RWPE2 (cell line): ENCODE measurements around the gene BEND3.

Experiments used
- ATAC-seq: fragments of 200-7000 bp; cut with Tn5 transposase; 3 replicates; pipeline ENCODE4 v1.9.1; 2021; ENCODE audit warnings: low read depth
- DNase-seq: peaks from one replicate; pipeline ENCODE4 v3.0.0-alpha.2; 2020; ENCODE audit warnings: low spot score
- H3K27ac ChIP-seq: fragments of 450-650 bp; 2 replicates; pipeline ENCODE4 v1.5.1; 2017; ENCODE audit warnings: mild to moderate bottlenecking; ENCODE audit not compliant: poor library complexity, severe bottlenecking
- H3K27me3 ChIP-seq: fragments of 250-450 bp; sonication (Bioruptor Pico); 2 replicates; pipeline ENCODE4 v1.5.1; 2021; ENCODE audit warnings: mild to moderate bottlenecking, moderate library complexity; ENCODE audit not compliant: insufficient read depth, poor library complexity, severe bottlenecking
- H3K36me3 ChIP-seq: fragments of 250-450 bp; sonication (Bioruptor Pico); 2 replicates; pipeline ENCODE4 v1.5.1; 2020; ENCODE audit warnings: low read depth, mild to moderate bottlenecking, moderate library complexity
- H3K4me1 ChIP-seq: fragments of 250-450 bp; sonication (Bioruptor Pico); 2 replicates; pipeline ENCODE4 v1.5.1; 2021; ENCODE audit warnings: mild to moderate bottlenecking, moderate library complexity; ENCODE audit not compliant: insufficient read depth, poor library complexity, severe bottlenecking
- H3K4me3 ChIP-seq: fragments of 250-450 bp; sonication (Bioruptor Pico); 2 replicates; pipeline ENCODE4 v1.5.1; 2021; ENCODE audit warnings: mild to moderate bottlenecking, moderate library complexity; ENCODE audit not compliant: severe bottlenecking
- H3K9me3 ChIP-seq: fragments of 250-450 bp; sonication (Bioruptor Pico); 2 replicates; pipeline ENCODE4 v1.5.1; 2021; ENCODE audit warnings: mild to moderate bottlenecking, moderate library complexity; ENCODE audit not compliant: severe bottlenecking
- TF ChIP-seq, protein P1 (sequence below): fragments of 450-650 bp; IDR thresholded peaks from one replicate; pipeline ENCODE4 v1.5.1; 2017; ENCODE audit warnings: mild to moderate bottlenecking, moderate library complexity; ENCODE audit not compliant: poor library complexity, severe bottlenecking

The BEND3 gene

DNA sequence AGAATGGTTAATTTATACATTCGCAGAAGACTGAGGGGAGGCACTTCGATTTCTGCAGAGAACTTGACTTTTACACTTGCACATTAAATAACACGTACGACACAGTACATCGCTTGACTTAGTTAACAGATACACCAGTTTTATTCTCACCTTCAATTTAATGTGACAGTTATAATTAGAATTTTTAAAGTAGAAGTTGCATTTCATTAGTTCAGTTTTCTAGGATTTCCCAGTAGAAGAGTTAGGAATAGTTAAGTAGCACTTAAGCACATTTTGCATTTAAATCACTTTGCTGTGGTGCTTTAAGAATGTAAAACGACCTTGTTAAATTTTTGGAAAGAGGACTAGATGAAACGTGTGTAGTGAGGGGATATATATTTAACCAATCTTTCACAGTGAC is 1.6 kb upstream of the BEND3 start:
- Histone ChIP-seq H3K9me3 (no peaks in the 10 kb centered on the region), H3K27me3 (no peaks in the 10 kb centered on the region), H3K4me1 (peaks cover 4% of the 10 kb centered on the region), H3K4me3 (no peak overlapping the region), H3K36me3 (no peaks in the 10 kb centered on the region), H3K27ac (no peak overlapping the region)
- ATAC-seq (no peak), DNase-seq (no peak)
- TF ChIP-seq, protein P1, sequence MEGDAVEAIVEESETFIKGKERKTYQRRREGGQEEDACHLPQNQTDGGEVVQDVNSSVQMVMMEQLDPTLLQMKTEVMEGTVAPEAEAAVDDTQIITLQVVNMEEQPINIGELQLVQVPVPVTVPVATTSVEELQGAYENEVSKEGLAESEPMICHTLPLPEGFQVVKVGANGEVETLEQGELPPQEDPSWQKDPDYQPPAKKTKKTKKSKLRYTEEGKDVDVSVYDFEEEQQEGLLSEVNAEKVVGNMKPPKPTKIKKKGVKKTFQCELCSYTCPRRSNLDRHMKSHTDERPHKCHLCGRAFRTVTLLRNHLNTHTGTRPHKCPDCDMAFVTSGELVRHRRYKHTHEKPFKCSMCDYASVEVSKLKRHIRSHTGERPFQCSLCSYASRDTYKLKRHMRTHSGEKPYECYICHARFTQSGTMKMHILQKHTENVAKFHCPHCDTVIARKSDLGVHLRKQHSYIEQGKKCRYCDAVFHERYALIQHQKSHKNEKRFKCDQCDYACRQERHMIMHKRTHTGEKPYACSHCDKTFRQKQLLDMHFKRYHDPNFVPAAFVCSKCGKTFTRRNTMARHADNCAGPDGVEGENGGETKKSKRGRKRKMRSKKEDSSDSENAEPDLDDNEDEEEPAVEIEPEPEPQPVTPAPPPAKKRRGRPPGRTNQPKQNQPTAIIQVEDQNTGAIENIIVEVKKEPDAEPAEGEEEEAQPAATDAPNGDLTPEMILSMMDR, result no peak

GRCh38 chr6:107116328-107116892 is 1.1 kb upstream of the BEND3 start:
- H3K4me1 ChIP-seq, result peaks cover 4% of the 10 kb centered on the region
- H3K27me3 ChIP-seq, result no peaks in the 10 kb centered on the region
- no peaks in the 10 kb centered on the region for H3K9me3 ChIP-seq
- H3K36me3 ChIP-seq, result no peaks in the 10 kb centered on the region
- peak overlapping the region; percentile 72 for H3K27ac ChIP-seq
- DNase-seq, result no peak
- H3K4me3 ChIP-seq, result peak overlapping the region; percentile 63
- ATAC-seq, result peak; percentile 50
- TF ChIP-seq, protein P1, result no peak

DNA sequence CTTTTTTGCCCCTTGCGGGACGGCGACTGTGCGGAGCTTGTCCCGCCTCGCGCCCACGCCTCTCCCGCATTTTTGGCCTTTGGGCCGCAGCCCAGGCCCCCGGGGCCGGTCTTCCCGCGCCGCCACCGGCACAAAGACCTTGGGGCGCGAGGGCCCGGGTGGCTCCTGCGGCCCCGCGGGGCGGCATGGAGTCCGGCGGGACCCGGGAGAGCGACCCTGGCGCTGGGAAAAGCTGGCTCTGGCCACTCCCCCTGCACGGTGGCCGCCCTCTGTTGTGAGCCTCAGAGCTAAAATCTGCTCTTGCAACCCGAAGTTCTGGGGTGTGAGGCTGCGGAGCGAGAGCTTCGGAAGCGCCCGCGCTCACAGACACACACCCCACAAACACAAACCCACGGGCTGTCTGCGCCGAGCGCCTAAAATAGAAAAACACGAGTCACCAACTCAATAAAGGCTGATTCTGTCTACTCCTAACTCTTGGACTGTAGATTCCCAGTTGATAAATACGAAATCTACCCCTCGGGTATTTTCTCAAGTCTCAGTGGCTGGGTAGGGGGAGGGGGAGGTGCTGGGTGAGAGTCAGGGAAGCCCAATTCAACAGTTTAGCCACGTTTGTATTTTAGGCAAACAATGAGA is 496 bp upstream of the BEND3 start:
- Histone ChIP-seq H3K4me1 (peaks cover 4% of the 10 kb centered on the region), H3K36me3 (no peaks in the 10 kb centered on the region), H3K4me3 (peak overlapping the region; percentile 63), H3K9me3 (no peaks in the 10 kb centered on the region), H3K27ac (peak overlapping the region; percentile 72), H3K27me3 (no peaks in the 10 kb centered on the region)
- TF ChIP-seq, protein P1, result no peak
- peak; percentile 61 for ATAC-seq
- DNase-seq, result peak; percentile 64

GRCh38 chr6:107114213-107114925 is 946 bp downstream of the BEND3 start:
- H3K27ac ChIP-seq, result peak overlapping the region; percentile 72
- no peaks in the 10 kb centered on the region for H3K9me3 ChIP-seq
- TF ChIP-seq, protein P1, result peak; percentile 92
- DNase-seq (peak; percentile 76), ATAC-seq (peak; percentile 83)
- H3K27me3 ChIP-seq, result no peaks in the 10 kb centered on the region
- H3K4me3 ChIP-seq, result peak overlapping the region; percentile 63
- H3K4me1 ChIP-seq, result peaks cover 4% of the 10 kb centered on the region
- no peaks in the 10 kb centered on the region for H3K36me3 ChIP-seq

DNA sequence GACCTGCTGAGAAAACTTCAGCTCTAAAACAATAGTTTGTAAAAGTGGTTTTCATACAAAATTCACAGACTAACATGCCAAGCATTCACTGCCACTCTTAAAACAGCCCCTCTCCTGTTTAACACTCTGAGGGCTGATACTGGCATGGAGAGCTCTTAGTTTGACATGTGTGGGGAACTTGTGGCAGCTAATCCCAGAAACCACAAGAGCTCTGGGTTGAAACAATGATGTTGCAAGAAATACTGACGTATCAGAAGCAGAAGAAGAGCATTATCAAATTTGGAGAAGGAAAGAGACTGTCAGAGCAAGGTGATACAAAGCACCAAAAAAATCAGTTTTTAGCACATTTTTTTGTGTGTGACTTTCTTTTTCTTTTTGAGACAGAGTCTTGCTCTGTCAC is 5.1 kb downstream of the BEND3 start:
- TF ChIP-seq, protein P1, result no peak
- H3K27ac ChIP-seq, result no peak overlapping the region
- no peak overlapping the region for H3K4me3 ChIP-seq
- no peaks in the 10 kb centered on the region for H3K4me1 ChIP-seq
- H3K27me3 ChIP-seq, result no peaks in the 10 kb centered on the region
- no peak for DNase-seq
- no peaks in the 10 kb centered on the region for H3K9me3 ChIP-seq
- H3K36me3 ChIP-seq, result no peaks in the 10 kb centered on the region
- no peak for ATAC-seq
